Stimulated activated CD8-positive, alpha-beta memory T cell treated with anti-CD3 and anti-CD28 coated beads, Interleukin-7, amount 100 ng/mL, for 4 hours (primary cell): Measurements from ENCODE around the gene TLE6.
"Not testable (repeated sequence)": the region's sequence is repeated elsewhere in the genome, so short reads cannot be mapped to it uniquely, and the experiment has no call there.

Source experiments
- DNase-seq, 2 donors: peaks; one replicate each; pipeline ENCODE4 v3.0.0-alpha.2; 2020; ENCODE audit warnings: low read depth in 2 of 2

Gene TLE6

DNA sequence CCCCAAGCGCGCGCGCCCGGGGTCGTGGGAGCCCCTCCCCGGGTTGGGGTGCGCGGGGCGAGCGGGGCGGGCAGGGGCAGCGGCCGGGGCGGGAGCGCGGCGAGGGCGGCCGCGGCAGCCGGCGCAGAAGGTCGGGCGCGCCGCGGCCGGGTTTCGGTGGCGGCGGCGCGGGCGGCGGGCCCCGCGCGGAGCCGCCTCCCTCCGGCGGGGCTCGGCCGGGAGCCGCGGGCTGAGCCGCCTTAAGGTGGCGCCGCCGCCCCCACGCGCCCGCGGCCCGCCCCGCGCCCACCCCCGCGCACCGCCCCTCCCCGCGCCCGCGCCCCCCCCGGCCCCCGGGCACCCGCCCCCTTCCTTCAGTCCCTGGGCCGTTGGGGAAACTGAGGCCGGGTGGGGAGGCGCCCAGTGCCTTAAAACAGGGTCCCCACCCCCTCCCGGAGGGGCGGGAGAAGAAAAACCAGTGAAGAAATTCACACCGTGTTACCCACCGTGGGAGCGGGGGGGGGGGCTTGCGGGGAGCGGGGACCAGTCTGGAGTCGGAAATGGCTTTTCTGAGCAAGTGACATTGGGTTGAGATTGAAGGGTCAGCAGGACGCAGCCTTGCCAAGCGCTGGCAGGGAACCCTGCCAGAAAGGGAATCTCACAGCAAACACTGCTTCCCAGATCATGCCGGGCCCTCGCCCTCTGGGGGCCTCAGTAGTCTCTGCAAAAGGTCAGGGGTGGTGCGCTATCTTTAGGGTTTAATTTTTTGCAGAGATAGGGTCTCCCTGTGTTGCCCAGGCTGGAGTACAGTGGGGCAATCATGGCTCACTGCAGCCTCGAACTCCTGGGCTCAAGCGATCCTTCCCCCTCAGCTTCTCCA, 51.9 kb downstream of the TLE6 start, which contains the start of gene TLE2:
TSS of gene TLE2 (minus strand) at position 216 of the 859 bp plus-strand sequence. CDS start 376 bp downstream, outside the sequence.
- no peak for DNase-seq

- DNase-seq = no peak
These were observed 54.2 kb downstream of the TLE6 start for GRCh38 chr19:3031607-3031867.

DNA sequence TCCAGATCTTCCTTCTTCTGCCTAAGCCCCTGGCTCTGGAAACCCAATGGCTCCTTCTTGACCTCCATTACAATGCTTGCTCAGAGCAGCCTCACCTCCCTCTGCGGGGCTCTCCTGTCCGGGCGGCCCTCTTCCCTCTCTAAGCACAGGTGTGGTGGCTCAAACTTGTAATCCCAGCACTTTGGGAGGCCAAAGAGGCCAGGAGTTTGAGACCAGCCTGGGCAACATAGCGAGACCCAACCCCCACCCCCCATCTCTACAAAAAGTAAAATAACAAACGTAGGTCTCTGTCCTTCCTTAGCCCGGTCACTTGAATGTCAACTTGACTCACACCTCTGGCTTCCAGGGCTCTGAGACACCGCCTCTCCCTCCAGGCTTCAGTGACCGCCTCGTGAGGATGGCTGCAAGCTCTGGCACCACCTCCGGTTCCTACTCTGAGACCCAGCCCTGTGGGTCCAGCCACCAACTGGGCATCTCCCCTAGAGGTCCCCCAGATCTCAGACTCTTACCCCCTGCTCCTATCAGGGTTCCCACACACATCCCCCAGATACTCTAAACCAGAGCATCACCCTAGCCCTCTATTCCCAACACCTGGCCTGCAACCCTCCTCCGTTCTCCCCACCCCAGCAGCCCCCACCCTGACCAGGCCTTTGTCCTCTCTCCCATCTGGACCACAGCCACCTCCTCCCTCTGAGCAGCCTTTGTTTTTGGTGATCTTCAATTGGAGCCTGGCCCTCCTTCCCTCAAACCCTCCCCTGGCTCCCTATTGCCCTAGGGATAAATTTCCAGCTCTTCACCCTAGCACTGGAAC, 56.4 kb downstream of the TLE6 start:
- DNase-seq = no peak

GRCh38 chr19:3034406-3034655, 57.0 kb downstream of the TLE6 start:
- no peak for DNase-seq

DNA sequence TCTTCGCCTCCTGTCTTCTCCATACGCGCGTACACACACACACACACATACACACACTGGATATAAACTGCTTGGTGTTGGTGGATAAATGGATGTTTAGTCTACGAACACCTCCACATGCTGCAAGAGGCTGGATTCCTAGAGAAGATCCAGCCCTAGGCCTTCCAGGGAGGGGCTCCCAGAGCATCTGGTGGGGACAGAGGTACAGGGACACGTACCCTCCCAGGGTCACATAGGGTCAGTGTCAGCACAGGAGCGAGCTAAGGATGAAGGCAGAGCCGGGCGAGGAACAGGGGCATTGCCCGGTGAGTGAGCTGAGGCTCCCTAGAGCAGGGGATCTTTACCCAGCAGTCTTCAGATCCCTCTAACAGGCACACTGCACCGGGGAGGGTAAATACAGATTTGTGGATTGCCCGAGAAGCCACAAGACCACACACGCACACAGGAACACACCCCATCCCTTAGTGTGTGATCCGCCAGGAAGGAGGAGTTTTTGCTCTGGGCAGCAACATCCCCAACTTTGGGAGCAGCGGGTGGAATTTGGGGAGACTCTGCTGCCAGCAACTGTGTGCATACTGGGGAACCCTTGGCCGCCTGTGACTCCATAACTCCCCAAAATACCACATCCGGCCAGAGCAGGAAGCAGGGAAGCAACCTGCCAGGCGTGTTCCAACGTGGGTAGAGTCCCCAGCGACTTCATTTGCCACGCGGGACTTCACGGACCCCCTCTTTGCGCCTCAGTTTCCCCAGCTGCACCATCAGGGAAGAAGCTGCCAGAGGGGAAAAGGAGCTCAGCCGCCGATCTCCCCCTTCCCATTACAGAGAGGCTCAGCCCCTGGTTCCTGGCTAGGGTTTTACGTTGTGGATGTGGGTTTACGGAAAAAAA, 57.5 kb downstream of the TLE6 start:
- no peak for DNase-seq

DNA sequence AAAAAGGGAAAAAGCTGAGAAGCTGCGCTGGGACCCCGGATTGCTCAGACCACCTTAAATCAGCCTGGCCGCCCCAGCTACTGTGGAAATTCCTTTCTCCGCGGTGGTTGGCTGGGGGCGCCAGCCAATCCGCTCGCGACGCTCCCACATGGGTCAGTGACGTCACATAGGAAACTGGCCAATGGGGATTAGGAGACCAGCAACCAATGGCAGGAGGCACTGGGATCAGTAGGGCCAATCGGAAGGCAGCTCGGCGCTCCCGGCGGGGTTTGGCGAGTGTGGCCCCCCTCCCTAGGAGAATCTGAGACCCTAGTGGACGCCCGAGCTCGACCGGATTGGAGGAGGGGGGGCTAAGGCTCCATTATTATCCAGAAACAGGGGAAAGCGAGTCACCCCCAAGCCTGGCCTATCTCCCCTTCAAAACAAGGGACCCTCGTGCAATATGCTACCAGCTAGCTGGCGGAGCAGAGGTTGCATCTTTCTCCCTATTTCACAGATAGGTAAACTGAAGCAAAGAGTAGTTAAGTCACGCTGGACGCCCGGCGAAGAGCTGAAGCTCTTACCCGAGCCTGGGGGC, 58.3 kb downstream of the TLE6 start:
- peak; percentile 88 to 94 for DNase-seq

- peak; percentile 58 to 73 for DNase-seq
These were observed 59.0 kb downstream of the TLE6 start for GRCh38 chr19:3036119-3036976.

DNA sequence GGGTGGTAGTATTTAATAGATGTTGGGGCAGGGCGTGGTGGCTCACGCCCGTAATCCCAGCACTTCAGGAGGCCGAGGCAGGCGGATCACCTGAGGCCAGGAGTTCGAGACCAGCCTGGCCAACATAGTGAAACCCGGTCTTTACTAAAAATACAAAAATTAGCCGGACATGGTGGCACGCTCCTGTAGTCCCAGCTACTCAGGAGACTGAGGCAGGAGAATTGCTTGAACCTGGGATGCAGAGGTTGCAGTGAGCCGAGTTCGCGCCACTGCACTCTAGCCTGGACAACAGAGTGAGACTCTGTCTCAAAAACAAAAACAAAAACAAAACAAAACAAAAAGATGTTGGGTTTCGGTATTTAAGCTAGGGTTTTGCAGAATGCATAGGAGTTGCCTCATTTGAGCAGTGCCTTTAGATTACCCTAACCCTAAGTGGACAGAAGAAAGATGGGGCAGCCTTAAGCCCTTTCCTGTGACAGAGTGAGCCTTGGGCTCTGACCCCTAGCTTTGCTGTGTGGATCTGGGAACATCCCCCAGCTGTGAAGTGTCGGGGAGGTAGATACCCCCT, 59.7 kb downstream of the TLE6 start:
- DNase-seq = not testable (repeated sequence)

DNA sequence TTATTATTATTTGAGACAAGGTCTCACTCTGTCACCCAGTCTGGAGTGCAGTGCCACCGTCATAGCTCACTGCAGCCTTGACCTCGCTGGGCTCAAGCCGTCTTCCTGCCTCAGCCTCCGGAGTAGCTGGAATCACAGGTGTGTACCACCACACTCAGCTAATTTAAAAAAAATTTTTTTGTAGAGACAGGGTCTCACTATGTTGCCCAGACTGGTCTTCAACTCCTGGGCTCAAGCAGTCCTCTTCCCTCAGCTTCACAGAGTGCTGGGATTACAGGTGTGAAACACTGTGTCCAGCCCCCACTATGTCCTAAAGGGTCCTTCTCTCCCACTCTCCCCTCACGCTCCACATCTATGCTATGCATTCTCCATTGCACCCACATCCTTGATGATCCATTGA, 60.9 kb downstream of the TLE6 start:
- no peak for DNase-seq

DNA sequence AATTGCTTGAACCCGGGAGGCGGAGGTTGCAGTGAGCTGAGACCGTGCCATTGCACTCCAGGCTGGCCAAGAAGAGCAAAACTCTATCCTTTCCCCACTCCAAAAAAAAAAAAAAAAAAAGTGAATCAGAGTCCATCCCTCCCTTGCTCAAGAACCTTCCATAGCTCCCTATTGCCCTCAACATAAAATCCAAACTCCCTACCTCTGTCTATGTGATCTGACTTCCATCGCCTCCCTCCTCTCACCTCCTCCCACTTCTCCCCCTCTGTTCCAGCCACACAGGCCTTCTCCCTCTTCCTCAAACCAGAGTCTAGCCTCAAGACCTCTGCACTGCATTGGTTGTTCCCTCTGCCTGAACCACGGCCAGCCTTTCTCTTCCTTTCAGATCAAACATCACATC, 61.8 kb downstream of the TLE6 start:
- DNase-seq = no peak

DNA sequence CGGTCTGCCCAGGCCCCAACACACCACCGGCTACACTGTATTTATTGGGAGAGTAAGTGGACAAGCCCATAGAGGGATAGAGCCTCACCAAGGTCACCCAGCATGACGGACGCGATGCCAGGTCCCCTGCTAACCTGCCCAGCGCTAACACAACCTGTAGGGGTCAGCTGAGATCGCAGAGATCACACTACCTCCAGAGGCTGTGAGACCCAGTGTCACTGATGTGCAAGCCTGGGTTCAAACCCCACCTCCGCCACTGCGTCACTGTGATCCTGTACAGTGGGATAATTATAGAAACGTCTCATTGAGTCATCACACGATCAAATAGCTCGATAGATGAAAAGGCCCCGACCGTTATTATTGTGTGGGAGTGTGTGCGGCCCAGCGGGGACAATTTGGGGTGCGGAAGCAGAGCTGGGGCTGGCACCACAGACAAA, 62.3 kb downstream of the TLE6 start:
- no peak for DNase-seq

DNA sequence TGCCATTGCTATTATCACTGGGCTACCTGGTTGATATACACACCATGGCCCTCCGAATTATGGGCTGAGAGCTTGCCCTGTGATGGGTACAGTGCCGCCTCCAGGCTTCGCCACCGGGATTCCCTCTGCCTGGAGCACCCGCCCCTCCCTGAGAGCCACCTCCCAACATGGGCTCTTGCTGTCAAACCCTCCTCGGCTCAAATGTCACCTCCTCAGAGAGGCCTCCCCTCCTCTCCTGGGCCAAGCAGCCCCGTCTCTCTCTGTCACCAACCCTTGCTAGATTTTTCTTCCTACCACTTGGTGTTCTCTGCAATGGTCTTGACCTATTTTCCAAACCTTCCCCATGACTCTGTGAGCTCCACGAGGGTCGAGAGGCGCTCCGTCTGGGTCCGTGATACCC, 64.0 kb downstream of the TLE6 start:
- DNase-seq = no peak

DNA sequence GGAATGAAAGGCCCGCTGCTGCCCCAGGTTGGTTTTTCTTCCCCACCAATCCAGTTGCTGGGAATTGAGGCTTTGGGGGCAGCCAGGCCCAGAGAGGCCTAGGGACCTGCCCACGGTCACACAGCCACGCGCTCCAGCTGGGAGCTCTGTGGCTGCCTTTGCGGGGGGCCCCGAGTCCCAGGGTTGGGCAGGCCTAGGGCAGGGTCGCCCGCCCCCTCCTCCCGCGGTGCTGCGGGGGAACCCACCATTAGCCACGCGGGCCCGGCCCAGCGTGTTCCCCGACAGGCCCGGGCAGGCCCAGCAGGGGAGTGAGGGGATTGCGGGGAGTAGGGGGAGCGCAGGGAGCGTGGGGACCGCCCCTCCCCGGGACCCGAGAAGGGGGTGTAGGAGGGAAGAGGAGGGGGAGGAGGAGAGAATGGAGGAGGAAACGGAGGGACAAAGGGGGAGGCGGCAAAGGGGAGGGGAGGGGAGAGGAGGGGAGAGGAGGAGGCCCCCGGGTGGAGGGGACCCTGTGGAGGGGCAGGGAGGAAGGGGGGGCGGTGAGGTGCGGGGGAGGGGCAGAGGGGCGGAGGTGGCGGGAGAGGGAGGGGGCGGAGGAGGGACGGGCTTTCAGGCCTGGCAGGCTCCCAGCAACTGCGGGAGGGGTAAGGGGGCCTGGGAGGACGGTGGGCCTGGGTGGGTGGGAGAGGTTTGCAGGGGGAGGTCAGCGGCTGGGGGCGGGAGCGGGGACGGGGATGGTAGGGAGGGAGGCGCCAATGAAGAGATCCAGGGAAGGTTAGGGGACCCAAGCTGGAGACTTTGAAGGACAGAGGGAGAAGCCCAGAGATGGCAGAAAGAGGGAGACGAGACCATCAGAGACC, 64.6 kb downstream of the TLE6 start:
- DNase-seq = no peak

GRCh38 chr19:3042621-3043267, 65.4 kb downstream of the TLE6 start:
- no peak for DNase-seq
